A673 (cell line): ENCODE results near the gene MSRB1. TPM values are rescaled to one million over a fixed set of nuclear protein-coding genes. Genes with fewer than 3 reads are reported as not detected.

Experiments
- BruUV-seq: library from RNA; stranded (reverse); fragments of 400-500 nt; replicated peaks from 2 replicates; lab custom pipeline; 2021; lab: Mats Ljungman, UMichigan
- CTCF ChIA-PET: fragments of 300-600 bp; sonication (Branson Sonifier 250); formaldehyde crosslinking; loops from one replicate; lab custom pipeline; 2022; ENCODE audit warnings: antibody characterized with exemption; lab: Charles Lee
- POLR2A ChIA-PET: fragments of 300-600 bp; sonication (Branson Sonifier 250); formaldehyde crosslinking; loops from one replicate; lab custom pipeline; 2022; ENCODE audit warnings: antibody characterized with exemption; ENCODE audit not compliant: low non-redundant PET; lab: Charles Lee
- DNase-seq: peaks from one replicate; pipeline ENCODE4 v3.0.0-alpha.2; 2015; ENCODE audit warnings: low spot score
- H3K27ac ChIP-seq: fragments of 200-600 bp; sonication (generic); 2 replicates; pipeline ENCODE4 v1.5.1; 2016; ENCODE audit warnings: mixed run types, low read depth, mild to moderate bottlenecking, mixed read lengths, antibody characterized with exemption, low read length; ENCODE audit not compliant: poor library complexity, severe bottlenecking
- H3K27me3 ChIP-seq: fragments of 200-600 bp; sonication (generic); replicated peaks from 2 replicates; pipeline ENCODE4 v1.6.1; 2017; ENCODE audit warnings: mixed run types, low read depth, mild to moderate bottlenecking, mixed read lengths, antibody characterized with exemption, low read length; ENCODE audit not compliant: insufficient read depth, poor library complexity
- H3K36me3 ChIP-seq: fragments of 200-600 bp; sonication (generic); 2 replicates; pipeline ENCODE4 v1.6.1; 2016; ENCODE audit warnings: mixed run types, mild to moderate bottlenecking, mixed read lengths, antibody characterized with exemption, low read length; ENCODE audit not compliant: insufficient read depth, poor library complexity, severe bottlenecking
- H3K4me1 ChIP-seq: fragments of 200-600 bp; sonication (generic); 2 replicates; pipeline ENCODE4 v1.6.1; 2017; ENCODE audit warnings: mixed run types, mild to moderate bottlenecking, mixed read lengths, antibody characterized with exemption, low read length; ENCODE audit not compliant: insufficient read depth, poor library complexity, severe bottlenecking
- H3K4me3 ChIP-seq: fragments of 200-600 bp; sonication (generic); 2 replicates; pipeline ENCODE4 v1.5.1; 2016; ENCODE audit warnings: low read depth, mixed run types, mild to moderate bottlenecking, mixed read lengths, low read length; ENCODE audit not compliant: poor library complexity, severe bottlenecking
- H3K9me3 ChIP-seq: fragments of 200-600 bp; sonication (generic); 2 replicates; pipeline ENCODE4 v1.6.1; 2016; ENCODE audit warnings: mixed run types, low read depth, mild to moderate bottlenecking, mixed read lengths, antibody characterized with exemption, low read length; ENCODE audit not compliant: poor library complexity, severe bottlenecking
- CTCF ChIP-seq: fragments of 300-800, 200-600 bp; sonication (generic); conservative IDR thresholded peaks from 2 replicates; pipeline ENCODE4 v1.5.1; 2017; ENCODE audit warnings: low read depth, mild to moderate bottlenecking, antibody characterized with exemption, low read length, moderate library complexity, mixed read lengths
- EZH2 ChIP-seq: fragments of 200-600 bp; sonication (generic); IDR thresholded peaks from 2 replicates; pipeline ENCODE4 v1.6.1; 2017; ENCODE audit warnings: borderline replicate concordance, low read depth, mild to moderate bottlenecking, mixed read lengths, antibody characterized with exemption, low read length; ENCODE audit not compliant: poor library complexity, severe bottlenecking
- intact Hi-C: fragments of 100-400 bp; cut with micrococcal nuclease; formaldehyde crosslinking; loops from one replicate; pipeline ENCODE4 v1.10.0; 2022; ENCODE audit not compliant: unreplicated experiment
- total RNA-seq: library from RNA; stranded (reverse); gene quantifications from 2 replicates; pipeline ENCODE4 v1.2.3, GENCODE V29; 2021

MSRB1 gene
- total RNA-seq, 1 experiment from 2014 or later = 17.7 TPM

- Histone ChIP-seq H3K4me1 (no peaks in the 10 kb centered on the region), H3K4me3 (no peak overlapping the region), H3K9me3 (no peaks in the 10 kb centered on the region), H3K36me3 (no peaks in the 10 kb centered on the region), H3K27me3 (no peaks in the 10 kb centered on the region), H3K27ac (no peak overlapping the region)
- no TSS peak for BruUV-seq
- intact Hi-C loops = no loop called here
- POLR2A ChIA-PET = no interaction called here
- TF ChIP-seq EZH2 = no peak
- no peak for TF ChIP-seq CTCF
- DNase-seq = no peak
- CTCF ChIA-PET = no interaction called here
These were observed 36.7 kb downstream of the MSRB1 start for GRCh38 chr16:1906055-1906845.

GRCh38 chr16:1903845-1904840 lies 38.9 kb downstream of the MSRB1 start:
- ChIA-PET CTCF (no interaction called here), POLR2A (no interaction called here)
- Histone ChIP-seq H3K4me3 (no peak overlapping the region), H3K27me3 (no peaks in the 10 kb centered on the region), H3K9me3 (no peaks in the 10 kb centered on the region), H3K4me1 (no peaks in the 10 kb centered on the region), H3K27ac (no peak overlapping the region), H3K36me3 (no peaks in the 10 kb centered on the region)
- intact Hi-C loops = no loop called here
- no TSS peak for BruUV-seq
- TF ChIP-seq CTCF = no peak
- no peak for TF ChIP-seq EZH2
- no peak for DNase-seq

- intact Hi-C loops = no loop called here
- ChIA-PET CTCF (no interaction called here), POLR2A (no interaction called here)
- Histone ChIP-seq H3K4me3 (no peak overlapping the region), H3K36me3 (no peaks in the 10 kb centered on the region), H3K4me1 (no peaks in the 10 kb centered on the region), H3K9me3 (no peaks in the 10 kb centered on the region), H3K27me3 (no peaks in the 10 kb centered on the region), H3K27ac (no peak overlapping the region)
- no TSS peak for BruUV-seq
- TF ChIP-seq CTCF (no peak), EZH2 (no peak)
- DNase-seq = no peak
These were observed 39.8 kb downstream of the MSRB1 start for GRCh38 chr16:1903220-1903574.
